ENCODE results near the gene LPCAT1. TPM values are rescaled to one million over a fixed set of nuclear protein-coding genes. Genes with fewer than 3 reads are reported as not detected.

Gene LPCAT1
- total RNA-seq, 1 donor from 2014 or later = 11.5 TPM

DNA sequence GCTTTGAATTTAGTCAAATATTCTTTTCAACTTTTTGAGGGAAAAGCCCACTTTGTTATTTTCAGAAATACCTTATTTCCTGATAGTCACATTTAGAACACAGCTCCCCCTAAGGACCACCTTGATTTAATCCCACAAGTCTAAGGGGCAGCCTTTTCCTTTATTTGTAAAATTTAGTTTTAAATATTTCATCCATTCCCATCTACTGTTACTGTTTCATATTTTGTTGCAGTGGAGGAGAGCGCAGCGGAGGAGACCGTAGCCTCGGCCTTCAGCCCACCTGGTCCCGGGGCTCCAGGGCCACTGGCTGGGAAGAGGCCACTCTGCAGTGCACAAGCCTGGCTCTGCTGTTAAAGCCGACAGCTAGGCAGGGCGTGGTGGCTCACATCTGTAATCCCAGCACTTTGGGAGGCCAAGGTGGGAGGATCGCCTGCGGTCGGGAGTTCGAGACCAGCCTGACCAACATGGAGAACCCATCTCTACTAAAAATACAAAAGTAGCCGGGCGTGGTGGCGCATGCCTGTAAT lies 19.6 kb downstream of the LPCAT1 start:
- DNase-seq (no peak), ATAC-seq (ENCODE audit: poor library complexity) (no peak)
- intact Hi-C loops (cut with DNase I) = no loop called here

GRCh38 chr5:1503241-1504068 lies 20.3 kb downstream of the LPCAT1 start:
- DNase-seq = peak; percentile 83
- intact Hi-C loops (cut with DNase I) = no loop called here
- peak; percentile 59 for ATAC-seq (ENCODE audit: poor library complexity)

DNA sequence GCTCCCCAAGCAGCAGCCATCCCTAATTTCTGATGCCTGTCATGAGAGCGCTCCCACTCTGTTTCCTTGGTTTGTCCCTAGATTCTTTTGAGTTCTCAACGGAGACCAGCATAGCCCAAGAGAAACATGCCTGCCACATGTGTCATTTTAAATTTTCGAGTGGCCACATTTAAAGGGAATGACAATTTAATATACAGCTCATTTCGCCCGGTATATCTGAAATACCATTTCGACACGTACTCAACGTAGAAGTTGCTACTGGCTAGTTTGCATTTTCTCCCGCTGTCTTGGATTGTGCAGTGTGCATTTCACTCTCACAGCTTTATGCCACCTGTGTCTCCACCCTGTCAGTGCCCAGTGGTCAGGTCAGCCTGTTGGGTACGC lies 21.0 kb downstream of the LPCAT1 start:
- no peak for DNase-seq
- ATAC-seq (ENCODE audit: poor library complexity) = no peak
- intact Hi-C loops (cut with DNase I) = no loop called here

DNA sequence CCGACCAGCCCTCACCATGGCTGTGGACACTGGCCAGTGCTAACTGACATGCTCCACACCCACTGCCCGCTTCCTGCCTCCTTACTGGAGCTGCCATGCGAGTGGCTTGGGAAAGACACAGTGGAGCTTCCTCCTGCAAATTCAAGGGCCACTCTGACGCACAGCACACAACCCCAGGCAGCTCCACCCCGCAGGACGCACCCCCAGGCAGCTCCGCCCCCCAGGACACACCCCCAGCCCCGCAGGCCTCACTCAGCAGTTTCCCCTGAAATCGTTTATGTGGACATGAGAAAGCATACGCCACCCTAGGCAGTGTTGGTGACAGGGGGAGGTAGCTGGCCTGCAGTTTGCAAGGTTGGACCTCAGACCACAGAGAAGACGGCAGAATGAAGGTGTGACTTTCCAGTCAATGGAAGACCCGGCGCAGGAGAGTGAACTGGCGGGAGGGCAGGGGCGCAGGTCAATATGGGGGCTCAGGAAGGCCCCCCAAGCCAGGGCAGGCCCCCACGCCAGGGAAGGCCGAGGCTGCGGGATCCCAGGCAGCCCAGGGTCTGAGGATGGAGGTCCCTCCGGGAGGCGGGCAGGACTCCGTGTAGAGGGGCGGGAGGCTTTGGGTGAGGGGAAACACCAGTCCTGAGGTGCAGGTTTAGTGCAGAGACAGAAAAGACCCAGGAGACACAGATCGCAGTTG lies 21.6 kb downstream of the LPCAT1 start:
- DNase-seq (peak; percentile 80), ATAC-seq (ENCODE audit: poor library complexity) (peak; percentile 29)
- intact Hi-C loops (cut with DNase I) = no loop called here

DNA sequence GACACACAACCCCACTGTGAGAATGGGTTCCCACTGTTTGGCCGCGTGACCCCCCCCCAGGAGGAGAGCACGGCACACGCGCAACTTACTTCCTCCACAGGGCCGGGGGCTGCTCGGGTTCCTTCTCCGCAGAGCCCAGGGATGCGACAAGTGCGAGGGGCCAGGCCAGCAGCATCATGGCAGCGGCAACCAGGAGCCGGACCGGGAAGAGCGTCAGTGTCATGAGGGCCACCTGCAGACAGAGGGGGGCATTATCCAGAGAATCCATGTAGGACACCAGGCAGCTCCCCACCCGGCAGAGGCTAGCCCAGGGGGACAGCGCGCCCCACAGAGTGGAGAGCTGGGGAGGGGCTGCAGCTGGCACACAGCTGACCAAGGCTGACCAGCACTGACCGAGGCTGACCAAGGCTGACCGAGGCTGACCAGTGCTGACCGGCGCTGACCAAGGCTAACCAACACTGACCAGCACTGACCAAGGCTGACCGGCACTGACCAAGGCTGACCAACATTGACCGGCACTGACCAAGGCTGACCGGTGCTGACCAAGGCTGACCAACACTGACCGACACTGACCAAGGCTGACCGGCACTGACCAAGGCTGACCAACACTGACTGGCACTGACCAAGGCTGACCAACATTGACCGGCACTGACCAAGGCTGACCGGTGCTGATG lies 22.3 kb downstream of the LPCAT1 start:
- intact Hi-C loops (cut with DNase I) = no loop called here
- ATAC-seq (ENCODE audit: poor library complexity) (no peak), DNase-seq (no peak)

- DNase-seq (peak; percentile 88), ATAC-seq (ENCODE audit: poor library complexity) (peak; percentile 88)
- intact Hi-C loops (cut with DNase I) = no loop called here
Observed at GRCh38 chr5:1500411-1501091, 23.2 kb downstream of the LPCAT1 start.

GRCh38 chr5:1499851-1500250 lies 23.9 kb downstream of the LPCAT1 start:
- ATAC-seq (ENCODE audit: poor library complexity) = no peak

DNA sequence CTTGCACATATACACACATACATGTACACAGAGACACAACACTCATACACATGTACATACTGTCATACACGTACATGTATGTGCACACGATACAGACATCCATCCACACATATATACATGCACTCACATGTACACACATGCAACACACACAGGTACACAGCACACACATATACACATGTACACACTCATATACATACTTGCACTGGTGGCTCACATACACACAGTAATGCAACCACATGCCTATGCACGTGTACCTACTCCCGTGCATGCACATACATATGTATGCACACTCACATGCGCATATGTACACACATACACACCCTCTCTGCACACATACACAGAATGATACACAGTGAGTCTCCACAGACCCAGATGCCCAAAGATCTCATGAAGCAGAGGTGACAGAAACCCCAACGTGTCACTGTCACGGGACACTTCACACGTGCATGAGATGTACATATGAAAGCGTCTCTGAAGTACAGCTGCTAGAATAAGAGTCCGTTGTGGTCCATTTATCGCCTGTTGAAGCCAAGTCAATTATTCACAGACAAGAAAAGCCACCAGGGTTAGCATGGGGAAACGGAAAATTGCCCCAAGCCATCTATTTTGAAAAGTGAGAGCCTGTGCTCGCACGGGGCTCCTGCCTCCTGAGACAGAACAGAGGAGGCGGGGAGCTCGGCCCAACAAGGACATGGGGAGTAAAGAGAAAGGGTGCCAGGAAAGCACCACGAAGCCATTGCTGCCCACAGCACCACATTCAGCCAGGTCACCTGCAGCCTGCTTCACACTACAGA lies 24.9 kb downstream of the LPCAT1 start:
- no peak for DNase-seq
- intact Hi-C loops (cut with DNase I) = no loop called here
- no peak for ATAC-seq (ENCODE audit: poor library complexity)

More at GRCh38 chr5:1499851-1500250, 23.9 kb downstream of the LPCAT1 start:
- no peak for DNase-seq
- intact Hi-C loops (cut with DNase I) = no loop called here

DNA sequence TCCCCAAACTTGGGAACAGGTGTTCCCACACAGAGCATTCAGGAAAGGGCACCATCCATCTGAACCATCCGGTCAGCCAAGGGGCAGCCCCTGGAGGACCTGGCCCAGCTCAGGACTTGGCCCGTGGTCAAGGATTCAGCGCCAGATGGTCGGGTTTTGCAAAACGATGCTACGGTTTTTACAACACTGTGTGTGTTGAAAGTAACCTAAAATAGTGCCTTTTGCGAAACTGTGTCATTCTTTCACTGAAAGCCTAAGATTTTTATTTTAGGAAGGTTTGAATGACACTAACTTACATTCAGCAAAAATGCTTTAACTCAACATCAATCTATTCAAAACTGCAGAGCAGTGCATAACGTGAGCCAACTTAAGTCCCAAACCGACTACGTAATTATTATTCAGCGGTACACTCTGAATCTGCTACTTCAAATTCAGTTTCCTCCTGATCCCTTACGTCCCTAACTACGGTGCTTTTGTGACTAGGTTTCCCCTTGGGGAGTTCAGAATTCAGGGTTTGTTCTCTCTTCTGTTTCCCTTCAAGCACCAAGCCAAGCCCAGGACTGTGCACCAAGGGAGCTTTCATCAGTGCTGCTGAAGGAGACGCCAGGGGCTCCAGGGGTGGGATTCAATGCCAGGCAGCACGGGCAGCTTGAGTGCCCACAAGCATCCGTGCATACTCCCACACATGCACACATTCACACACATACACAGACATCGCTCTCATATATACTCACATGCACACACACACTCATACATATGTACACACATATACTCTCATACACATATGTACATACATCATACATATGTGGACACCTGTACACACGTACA lies 25.8 kb downstream of the LPCAT1 start:
- intact Hi-C loops (cut with DNase I) = no loop called here
- ATAC-seq (ENCODE audit: poor library complexity) (peak; percentile 2), DNase-seq (no peak)

DNA sequence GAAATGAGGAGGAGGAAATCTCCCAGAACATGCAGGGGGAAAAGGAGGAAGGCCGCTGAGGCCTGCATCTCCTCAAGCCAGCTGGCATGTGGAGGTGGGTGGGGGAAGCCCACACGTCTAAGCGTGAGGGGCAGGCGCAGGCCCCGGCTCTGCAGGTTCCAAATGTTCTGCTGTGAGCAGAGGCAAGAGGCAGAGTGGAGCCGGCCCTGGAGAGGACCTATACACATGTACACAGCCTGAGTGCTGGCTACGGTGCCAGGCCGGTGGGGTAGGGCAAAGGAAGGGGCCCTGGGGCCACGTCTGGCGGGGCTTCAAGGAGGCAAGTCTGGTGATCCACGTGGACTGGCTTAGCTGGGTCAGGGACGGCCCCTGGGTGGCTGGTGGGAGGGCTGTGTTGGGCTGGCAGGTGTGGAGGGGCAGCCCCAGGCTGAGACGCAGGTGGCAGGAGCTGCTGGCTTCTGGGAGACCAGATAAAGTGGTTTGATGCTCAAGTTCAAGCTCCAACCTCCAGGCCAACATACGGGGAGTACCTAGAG lies 26.4 kb downstream of the LPCAT1 start:
- no peak for ATAC-seq (ENCODE audit: poor library complexity)
- intact Hi-C loops (cut with DNase I) = no loop called here
- DNase-seq = no peak

DNA sequence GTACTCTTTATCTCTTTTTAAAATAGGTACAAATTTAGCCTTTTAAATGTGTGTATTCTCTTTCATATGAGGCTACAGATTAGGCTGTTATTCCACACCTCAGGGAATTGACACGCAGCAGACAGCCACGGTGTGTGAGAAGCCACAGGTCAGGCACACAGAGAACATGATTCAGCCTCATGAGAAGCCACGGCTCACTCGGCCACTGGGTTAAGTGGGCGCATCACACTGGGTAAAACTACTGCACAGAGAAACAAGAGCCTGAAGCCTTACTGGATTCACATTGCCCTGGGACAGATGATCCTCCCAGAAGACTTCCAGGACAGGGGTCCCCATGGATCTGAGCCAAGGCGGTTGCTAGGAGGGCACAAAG lies 28.2 kb downstream of the LPCAT1 start:
- no peak for DNase-seq
- ATAC-seq (ENCODE audit: poor library complexity) = no peak
- intact Hi-C loops (cut with DNase I) = no loop called here

DNA sequence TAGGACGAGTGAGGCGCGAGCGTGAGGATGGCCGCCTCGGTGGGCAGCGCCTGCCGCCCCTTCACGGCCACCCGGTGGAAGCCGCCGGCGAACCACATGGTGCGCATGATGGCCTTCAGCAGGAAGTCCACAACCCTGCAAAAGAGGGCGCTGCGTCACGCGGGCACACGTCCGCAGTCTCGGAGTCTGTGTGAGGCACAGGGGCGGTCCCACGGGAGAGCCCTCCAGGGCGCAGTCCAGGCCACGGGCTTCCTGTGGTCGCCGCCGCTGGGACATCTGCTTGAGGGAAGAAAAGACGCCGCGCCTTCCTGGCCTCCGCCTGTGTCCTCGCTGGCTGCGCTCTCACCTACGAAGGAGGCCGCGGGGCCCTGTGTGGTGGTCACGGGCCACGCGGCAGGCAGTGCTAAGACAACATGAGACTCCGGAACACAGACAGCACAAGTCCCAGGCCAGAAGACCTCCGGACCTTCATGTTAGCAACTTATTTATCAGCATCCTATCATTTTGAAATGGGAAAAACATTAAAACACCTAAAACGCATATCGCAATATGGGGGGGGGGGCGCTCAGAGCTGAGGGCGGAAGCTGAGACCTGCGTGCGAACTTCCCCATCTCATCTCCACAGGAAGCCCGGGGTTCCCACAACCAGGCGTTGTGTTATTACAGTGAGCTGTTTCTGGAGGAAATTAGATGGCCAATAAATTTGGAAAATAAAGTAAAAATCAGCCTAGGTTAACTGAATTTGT lies 28.8 kb downstream of the LPCAT1 start:
- DNase-seq (peak; percentile 65), ATAC-seq (ENCODE audit: poor library complexity) (peak; percentile 36)
- intact Hi-C loops (cut with DNase I) = no loop called here

GRCh38 chr5:1493941-1494340 lies 29.8 kb downstream of the LPCAT1 start:
- no peak for DNase-seq
- intact Hi-C loops (cut with DNase I) = no loop called here
- ATAC-seq (ENCODE audit: poor library complexity) = no peak

DNA sequence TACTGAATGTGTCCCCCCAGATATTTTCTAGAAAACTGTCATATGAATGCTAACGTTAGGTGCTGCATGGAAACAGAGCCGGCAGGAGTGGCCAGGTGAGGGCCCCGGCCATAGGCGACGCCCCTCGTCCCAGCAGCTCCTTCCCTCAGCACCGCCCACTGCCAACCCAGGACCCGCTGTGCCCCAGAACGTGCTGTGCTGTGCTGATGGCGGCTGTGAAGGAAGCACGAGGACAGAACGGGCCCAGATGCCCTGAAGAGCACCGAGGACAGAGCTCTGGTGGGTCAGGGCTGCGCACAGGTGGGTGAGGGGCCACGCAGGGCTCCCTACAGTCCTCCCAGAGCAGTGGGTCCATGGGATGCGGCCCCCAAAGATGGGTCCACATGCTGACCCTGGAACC lies 30.3 kb downstream of the LPCAT1 start:
- intact Hi-C loops (cut with DNase I) = no loop called here
- DNase-seq (no peak), ATAC-seq (ENCODE audit: poor library complexity) (no peak)

GRCh38 chr5:1492757-1493156 lies 31.0 kb downstream of the LPCAT1 start:
- intact Hi-C loops (cut with DNase I) = no loop called here
- DNase-seq = no peak
- no peak for ATAC-seq (ENCODE audit: poor library complexity)

- ATAC-seq (ENCODE audit: poor library complexity) = no peak
- intact Hi-C loops (cut with DNase I) = no loop called here
- no peak for DNase-seq
Observed at GRCh38 chr5:1490376-1490775, 33.4 kb downstream of the LPCAT1 start.

- no peak for DNase-seq
- intact Hi-C loops (cut with DNase I) = no loop called here
- ATAC-seq (ENCODE audit: poor library complexity) = no peak
Observed at GRCh38 chr5:1489754-1490153, 34.0 kb downstream of the LPCAT1 start.
